ENCODE data around the gene DAZAP1. TPM values are rescaled to one million over a fixed set of nuclear protein-coding genes. Genes with fewer than 3 reads are reported as not detected.

DAZAP1 gene
- total RNA-seq, 2 donors from 2014 or later: 34.9 to 76.9 TPM

GRCh38 chr19:1451916-1452801, 44.8 kb downstream of the DAZAP1 start:
- TF ChIP-seq, protein P1, sequence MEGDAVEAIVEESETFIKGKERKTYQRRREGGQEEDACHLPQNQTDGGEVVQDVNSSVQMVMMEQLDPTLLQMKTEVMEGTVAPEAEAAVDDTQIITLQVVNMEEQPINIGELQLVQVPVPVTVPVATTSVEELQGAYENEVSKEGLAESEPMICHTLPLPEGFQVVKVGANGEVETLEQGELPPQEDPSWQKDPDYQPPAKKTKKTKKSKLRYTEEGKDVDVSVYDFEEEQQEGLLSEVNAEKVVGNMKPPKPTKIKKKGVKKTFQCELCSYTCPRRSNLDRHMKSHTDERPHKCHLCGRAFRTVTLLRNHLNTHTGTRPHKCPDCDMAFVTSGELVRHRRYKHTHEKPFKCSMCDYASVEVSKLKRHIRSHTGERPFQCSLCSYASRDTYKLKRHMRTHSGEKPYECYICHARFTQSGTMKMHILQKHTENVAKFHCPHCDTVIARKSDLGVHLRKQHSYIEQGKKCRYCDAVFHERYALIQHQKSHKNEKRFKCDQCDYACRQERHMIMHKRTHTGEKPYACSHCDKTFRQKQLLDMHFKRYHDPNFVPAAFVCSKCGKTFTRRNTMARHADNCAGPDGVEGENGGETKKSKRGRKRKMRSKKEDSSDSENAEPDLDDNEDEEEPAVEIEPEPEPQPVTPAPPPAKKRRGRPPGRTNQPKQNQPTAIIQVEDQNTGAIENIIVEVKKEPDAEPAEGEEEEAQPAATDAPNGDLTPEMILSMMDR (IDR thresholded peaks at IDR 0.05): no peak
- DNase-seq (ENCODE audit: low spot score) (no peak), ATAC-seq (ENCODE audit: insufficient number of reproducible peaks, low FRiP score, low read depth) (no peak)
- no peaks in the 10 kb centered on the region for H3K36me3 ChIP-seq
- no peak overlapping the region for H3K27ac ChIP-seq
- no peak overlapping the region for H3K4me3 ChIP-seq
- H3K27me3 ChIP-seq (replicated peaks; ENCODE audit: insufficient read depth): peaks cover 17% of the 10 kb centered on the region
- no peaks in the 10 kb centered on the region for H3K9me3 ChIP-seq
- peaks cover 10 to 36% of the 10 kb centered on the region in 2 donors for H3K4me1 ChIP-seq (ENCODE audit: control insufficient read depth in 1 of 2, low read depth in 2 of 2)

DNA sequence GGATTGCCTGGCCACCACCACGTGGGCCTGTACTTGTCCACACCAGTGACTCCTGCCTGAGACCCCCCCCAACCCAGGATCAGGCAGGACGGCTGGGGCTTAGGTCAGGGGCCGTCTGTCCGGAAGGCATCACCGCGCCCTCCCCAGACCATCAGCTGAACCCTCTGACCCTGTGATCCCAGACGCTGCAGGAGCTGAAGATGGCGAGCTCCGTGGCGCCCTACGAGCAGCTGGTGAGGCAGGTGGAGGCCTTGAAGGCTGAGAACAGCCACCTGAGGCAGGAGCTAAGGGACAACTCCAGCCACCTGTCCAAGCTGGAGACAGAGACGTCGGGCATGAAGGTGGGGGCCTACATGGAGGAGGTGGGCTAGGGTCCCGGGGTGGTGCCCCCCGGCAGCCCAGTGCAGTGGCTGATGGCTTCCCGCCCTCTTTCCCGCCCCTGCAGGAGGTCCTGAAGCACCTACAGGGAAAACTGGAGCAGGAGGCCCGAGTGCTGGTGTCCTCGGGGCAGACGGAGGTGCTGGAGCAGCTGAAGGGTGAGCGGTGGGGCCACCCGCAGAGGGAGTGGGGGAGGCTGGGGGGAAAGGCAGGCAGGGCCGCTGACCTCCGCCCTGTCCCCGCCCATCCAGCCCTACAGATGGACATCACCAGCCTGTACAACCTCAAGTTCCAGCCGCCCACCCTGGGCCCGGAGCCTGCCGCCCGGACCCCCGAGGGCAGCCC, 45.6 kb downstream of the DAZAP1 start:
- H3K9me3 ChIP-seq: no peaks in the 10 kb centered on the region
- H3K27ac ChIP-seq: no peak overlapping the region
- peaks cover 17% of the 10 kb centered on the region for H3K27me3 ChIP-seq (replicated peaks; ENCODE audit: insufficient read depth)
- ATAC-seq (ENCODE audit: insufficient number of reproducible peaks, low FRiP score, low read depth) (no peak), DNase-seq (ENCODE audit: low spot score) (no peak)
- no peak overlapping the region for H3K4me3 ChIP-seq
- H3K4me1 ChIP-seq (ENCODE audit: control insufficient read depth in 1 of 2, low read depth in 2 of 2): peaks cover 10 to 36% of the 10 kb centered on the region in 2 donors
- TF ChIP-seq, protein P1 (IDR thresholded peaks at IDR 0.05): no peak
- H3K36me3 ChIP-seq: no peaks in the 10 kb centered on the region

DNA sequence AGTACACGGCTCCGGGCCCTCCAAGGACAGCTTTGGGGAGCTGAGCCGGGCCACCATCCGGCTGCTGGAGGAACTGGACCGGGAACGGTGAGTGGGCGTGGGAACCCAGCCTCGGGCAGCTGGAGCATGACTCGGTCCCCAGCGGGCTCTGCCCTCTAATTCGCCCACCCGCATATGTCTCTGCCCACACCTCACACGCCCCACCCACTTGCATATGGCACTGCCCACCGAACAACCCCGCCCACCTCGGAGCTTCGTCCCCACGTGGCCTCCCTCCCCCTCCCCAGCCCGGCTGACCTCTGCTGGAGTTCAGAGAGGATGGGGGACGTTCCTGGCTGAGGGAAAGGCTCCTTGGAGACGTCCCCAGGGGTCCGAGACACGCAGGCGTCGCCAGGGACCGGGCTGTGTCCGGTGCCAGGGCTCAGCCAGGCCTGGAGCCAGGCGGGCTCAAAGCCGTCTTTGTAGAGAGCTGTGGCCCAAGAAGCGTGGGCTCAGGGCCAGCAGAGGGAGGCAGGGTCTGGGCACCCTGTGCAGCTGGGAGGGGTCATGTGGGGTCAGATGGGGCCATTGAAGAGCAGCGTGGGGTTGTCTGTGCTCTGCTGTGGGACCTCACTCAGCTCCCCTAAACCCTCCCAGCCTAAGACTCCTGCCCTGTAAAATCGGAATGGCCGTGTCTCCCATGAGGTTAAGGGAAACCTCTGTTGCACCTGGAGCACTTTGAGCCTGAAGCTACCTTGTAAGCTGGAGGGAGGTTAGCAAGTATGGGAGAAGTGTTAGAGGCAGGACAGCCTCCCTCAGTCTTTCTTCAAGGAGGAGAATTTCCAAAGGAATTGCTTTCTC, 46.4 kb downstream of the DAZAP1 start:
- TF ChIP-seq, protein P1 (IDR thresholded peaks at IDR 0.05): no peak
- ATAC-seq (ENCODE audit: insufficient number of reproducible peaks, low FRiP score, low read depth) (no peak), DNase-seq (ENCODE audit: low spot score) (no peak)
- Histone ChIP-seq H3K9me3 (no peaks in the 10 kb centered on the region), H3K36me3 (no peaks in the 10 kb centered on the region), H3K4me1 (ENCODE audit: control insufficient read depth in 1 of 2, low read depth in 2 of 2) (peaks cover 10 to 36% of the 10 kb centered on the region in 2 donors), H3K27ac (no peak overlapping the region), H3K27me3 (replicated peaks; ENCODE audit: insufficient read depth) (peaks cover 17% of the 10 kb centered on the region), H3K4me3 (peak overlapping the region; percentile 18)

DNA sequence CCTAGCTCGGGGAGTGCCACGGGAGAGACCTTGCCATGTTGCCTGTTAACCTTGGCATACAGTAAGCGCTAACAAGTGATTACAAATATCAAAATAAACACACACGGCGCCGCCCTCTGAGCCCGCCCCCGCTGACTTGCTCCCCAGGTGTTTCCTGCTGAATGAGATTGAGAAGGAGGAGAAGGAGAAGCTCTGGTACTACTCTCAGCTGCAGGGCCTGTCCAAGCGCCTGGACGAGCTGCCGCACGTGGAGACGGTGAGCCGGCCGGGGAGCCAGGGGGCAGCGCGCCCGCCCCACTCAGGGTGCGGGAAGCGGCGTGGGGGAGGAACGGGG, 47.6 kb downstream of the DAZAP1 start:
- TF ChIP-seq, protein P1 (IDR thresholded peaks at IDR 0.05): no peak
- no peak for DNase-seq (ENCODE audit: low spot score)
- peaks cover 10 to 36% of the 10 kb centered on the region in 2 donors for H3K4me1 ChIP-seq (ENCODE audit: control insufficient read depth in 1 of 2, low read depth in 2 of 2)
- ATAC-seq (ENCODE audit: insufficient number of reproducible peaks, low FRiP score, low read depth): no peak
- H3K4me3 ChIP-seq: no peak overlapping the region
- H3K36me3 ChIP-seq: no peaks in the 10 kb centered on the region
- H3K27me3 ChIP-seq (replicated peaks; ENCODE audit: insufficient read depth): peaks cover 12% of the 10 kb centered on the region
- H3K9me3 ChIP-seq: no peaks in the 10 kb centered on the region
- H3K27ac ChIP-seq: no peak overlapping the region

All from thoracic aorta (tissue), 2 donors.